Measurements from ENCODE around the gene HOXC13.

HOXC13 gene

DNA sequence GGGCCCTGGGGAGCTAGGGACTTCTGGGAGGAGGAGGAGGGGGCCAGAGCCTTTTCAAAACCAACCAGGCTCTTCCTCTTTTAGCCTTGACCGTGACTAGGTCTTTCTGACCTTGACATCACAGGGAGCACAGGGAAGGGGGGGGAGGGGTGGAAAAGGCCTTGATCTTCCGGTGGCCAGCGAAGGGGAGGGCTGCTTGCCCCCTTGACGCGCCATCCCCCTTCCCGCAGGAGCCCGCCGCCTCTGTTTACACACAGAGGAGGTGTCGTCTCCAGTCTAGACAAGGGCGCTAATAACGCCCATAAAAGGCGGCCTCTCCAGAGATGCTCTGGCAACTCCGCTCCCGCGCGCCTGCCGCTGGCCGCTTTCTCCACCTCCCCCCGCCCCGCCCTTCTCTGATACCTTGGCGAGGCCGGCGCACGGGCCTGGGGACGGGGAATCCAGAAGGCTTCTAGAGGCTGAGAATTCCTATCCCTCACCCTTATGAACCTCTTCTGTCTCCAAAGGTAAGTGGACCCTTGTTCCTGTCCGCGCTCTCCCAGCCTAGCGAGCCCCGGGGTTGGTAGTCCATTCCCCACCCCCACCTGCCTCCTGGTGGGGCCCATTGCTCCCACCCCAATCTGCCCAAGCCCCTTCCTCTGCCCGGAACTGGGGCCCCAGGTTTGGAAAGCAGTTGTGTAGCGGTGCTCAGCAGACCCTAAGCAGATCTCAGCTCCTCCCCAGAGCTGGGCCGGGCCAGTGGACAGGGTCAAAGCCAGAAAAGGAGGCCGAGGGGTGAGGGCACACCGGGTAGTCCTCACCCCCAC lies 11.2 kb downstream of the HOXC13 start:
- TF ChIP-seq, protein P1, sequence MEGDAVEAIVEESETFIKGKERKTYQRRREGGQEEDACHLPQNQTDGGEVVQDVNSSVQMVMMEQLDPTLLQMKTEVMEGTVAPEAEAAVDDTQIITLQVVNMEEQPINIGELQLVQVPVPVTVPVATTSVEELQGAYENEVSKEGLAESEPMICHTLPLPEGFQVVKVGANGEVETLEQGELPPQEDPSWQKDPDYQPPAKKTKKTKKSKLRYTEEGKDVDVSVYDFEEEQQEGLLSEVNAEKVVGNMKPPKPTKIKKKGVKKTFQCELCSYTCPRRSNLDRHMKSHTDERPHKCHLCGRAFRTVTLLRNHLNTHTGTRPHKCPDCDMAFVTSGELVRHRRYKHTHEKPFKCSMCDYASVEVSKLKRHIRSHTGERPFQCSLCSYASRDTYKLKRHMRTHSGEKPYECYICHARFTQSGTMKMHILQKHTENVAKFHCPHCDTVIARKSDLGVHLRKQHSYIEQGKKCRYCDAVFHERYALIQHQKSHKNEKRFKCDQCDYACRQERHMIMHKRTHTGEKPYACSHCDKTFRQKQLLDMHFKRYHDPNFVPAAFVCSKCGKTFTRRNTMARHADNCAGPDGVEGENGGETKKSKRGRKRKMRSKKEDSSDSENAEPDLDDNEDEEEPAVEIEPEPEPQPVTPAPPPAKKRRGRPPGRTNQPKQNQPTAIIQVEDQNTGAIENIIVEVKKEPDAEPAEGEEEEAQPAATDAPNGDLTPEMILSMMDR (IDR thresholded peaks at IDR 0.05; ENCODE audit: low read depth, low read length, missing control alignments): no peak
- H3K36me3 ChIP-seq (replicated peaks): no peaks in the 10 kb centered on the region
- in situ Hi-C loops (cut with HindIII; ENCODE audit: low pct_ligation_motif_present, low sequenced_read_pairs): no loop called here
- no peak for DNase-seq
- no peak overlapping the region for H3K4me3 ChIP-seq (ENCODE audit: low read depth, low read length)
- peaks cover 94% of the 10 kb centered on the region for H3K27me3 ChIP-seq (replicated peaks)
- no peak overlapping the region for H3K27ac ChIP-seq

DNA sequence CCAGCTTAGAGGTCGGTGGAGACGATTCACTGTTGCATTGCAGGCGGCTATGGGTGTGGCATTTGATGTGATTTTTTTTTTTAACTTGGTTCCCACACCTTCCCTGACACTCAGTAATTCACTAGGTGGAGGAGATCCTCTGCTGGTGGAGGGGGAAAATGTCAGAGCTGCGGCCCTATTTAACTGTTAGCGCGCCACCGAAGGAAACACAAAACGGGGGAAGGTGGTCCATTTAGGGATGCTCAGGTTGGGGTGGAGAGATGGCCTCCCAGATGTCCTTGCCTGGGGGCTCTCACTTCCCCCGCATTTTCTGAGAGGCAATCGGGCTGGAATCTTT lies 11.8 kb downstream of the HOXC13 start:
- Histone ChIP-seq H3K27ac (no peak overlapping the region), H3K4me3 (ENCODE audit: low read depth, low read length) (no peak overlapping the region), H3K36me3 (replicated peaks) (no peaks in the 10 kb centered on the region), H3K27me3 (replicated peaks) (peaks cover 94% of the 10 kb centered on the region)
- no peak for DNase-seq
- TF ChIP-seq, protein P1 (IDR thresholded peaks at IDR 0.05; ENCODE audit: low read depth, low read length, missing control alignments): no peak
- in situ Hi-C loops (cut with HindIII; ENCODE audit: low pct_ligation_motif_present, low sequenced_read_pairs): no loop called here

DNA sequence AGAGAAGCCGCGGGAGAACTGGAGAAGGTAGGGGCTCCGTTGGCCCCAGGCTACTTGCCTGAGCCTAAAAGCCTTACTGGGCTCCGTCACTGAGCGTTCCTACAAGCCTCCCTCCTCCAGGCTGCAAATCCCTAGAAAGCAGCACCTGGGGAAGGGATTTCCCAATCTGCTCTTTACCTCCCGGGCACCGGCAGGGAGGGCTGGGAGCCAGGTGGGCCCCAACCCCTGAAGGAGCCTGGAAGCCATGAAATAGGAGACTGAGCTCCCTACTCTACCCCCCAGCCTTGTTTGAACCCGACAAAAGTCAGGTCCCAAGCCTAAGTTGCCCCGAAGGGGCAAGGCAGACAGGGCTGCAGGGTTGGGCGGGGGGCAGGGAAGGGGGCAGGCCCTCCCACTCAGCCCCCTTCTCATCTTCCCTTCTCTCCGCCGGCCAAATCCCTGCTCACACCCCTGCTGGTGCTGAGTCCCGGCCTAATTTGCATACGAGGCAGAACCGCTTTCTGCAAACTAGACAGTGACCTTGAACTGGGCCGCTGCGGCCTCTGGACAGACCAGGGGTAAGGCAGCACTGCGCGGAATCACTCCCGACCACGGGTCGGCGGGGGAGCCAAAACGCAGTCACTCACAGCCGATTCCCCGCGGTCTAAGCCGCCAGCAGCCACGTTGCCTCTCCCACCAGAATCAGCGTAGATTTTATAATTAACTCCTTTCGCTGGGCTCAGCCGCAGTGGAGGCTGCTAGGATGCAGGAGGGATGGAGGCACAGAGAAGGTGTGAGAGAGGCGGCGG lies 12.4 kb downstream of the HOXC13 start:
- Histone ChIP-seq H3K36me3 (replicated peaks) (no peaks in the 10 kb centered on the region), H3K27me3 (replicated peaks) (peaks cover 94% of the 10 kb centered on the region), H3K4me3 (ENCODE audit: low read depth, low read length) (no peak overlapping the region), H3K27ac (no peak overlapping the region)
- in situ Hi-C loops (cut with HindIII; ENCODE audit: low pct_ligation_motif_present, low sequenced_read_pairs): no loop called here
- TF ChIP-seq, protein P1 (IDR thresholded peaks at IDR 0.05; ENCODE audit: low read depth, low read length, missing control alignments): no peak
- DNase-seq: no peak

DNA sequence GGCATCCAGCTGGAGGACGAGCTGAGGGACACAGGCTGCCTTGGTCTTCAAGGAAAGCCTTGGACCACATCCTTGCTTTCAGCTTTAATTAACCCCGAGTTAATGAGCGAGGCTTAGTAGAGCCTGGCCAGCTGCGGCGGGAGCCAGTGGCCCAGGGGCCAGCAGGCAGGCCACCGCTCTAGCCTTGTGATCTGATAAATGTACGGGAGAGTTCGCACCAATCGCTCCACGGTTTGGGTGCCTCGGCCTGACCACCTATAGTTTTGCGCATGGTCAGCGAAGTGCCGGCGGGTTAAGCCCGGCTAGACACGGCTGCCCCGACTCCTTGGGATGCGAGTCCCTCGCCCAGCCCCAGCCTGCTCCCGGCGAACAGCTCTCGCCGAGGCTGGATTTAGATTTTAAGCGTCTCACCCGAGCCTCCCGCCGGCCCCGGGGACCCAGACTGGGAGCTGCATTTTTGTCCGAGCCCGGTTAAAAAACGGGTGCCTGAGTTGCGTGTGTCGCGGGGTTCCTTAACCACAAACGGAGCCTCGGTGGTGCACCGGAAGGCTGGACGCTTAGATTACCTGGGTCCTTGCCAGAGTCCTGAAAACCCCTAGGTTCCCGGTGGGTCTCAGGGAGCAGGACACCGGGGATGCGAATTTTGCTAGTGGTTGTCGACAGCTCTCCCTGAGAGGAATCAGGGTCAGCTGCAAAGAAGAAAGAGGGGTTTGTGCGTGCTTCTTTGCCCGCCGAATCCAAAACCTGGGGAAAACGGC lies 13.1 kb downstream of the HOXC13 start:
- peaks cover 94% of the 10 kb centered on the region for H3K27me3 ChIP-seq (replicated peaks)
- no peak overlapping the region for H3K4me3 ChIP-seq (ENCODE audit: low read depth, low read length)
- no peak overlapping the region for H3K27ac ChIP-seq
- no peaks in the 10 kb centered on the region for H3K36me3 ChIP-seq (replicated peaks)
- in situ Hi-C loops (cut with HindIII; ENCODE audit: low pct_ligation_motif_present, low sequenced_read_pairs): no loop called here
- TF ChIP-seq, protein P1 (IDR thresholded peaks at IDR 0.05; ENCODE audit: low read depth, low read length, missing control alignments): no peak
- DNase-seq: no peak

DNA sequence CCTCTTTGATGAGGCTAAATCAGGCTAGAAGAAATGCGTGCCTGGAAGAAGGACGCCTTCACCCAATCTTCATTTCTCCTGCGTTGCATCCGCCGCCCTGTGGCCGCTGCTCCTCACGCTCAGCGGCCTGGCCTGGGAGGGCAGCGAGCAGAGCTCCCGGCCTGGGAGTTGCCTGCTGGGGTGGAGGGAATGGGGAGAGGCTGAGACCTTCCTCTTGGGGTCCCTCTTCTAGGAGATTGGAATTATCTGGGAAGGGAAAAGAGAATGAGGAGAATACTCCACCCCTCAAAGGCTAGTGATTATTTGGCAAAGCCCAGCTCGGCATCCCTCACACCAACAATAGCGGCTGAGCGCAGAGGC lies 13.7 kb downstream of the HOXC13 start:
- TF ChIP-seq, protein P1 (IDR thresholded peaks at IDR 0.05; ENCODE audit: low read depth, low read length, missing control alignments): peak; percentile 37
- in situ Hi-C loops (cut with HindIII; ENCODE audit: low pct_ligation_motif_present, low sequenced_read_pairs): no loop called here
- no peak for DNase-seq
- Histone ChIP-seq H3K36me3 (replicated peaks) (no peaks in the 10 kb centered on the region), H3K4me3 (ENCODE audit: low read depth, low read length) (no peak overlapping the region), H3K27ac (no peak overlapping the region), H3K27me3 (replicated peaks) (peaks cover 95% of the 10 kb centered on the region)

All from brain microvascular endothelial cell (primary cell).